ENCODE measurements around the gene GLDN. TPM values are rescaled to one million over a fixed set of nuclear protein-coding genes. Genes with fewer than 3 reads are reported as not detected.

GLDN gene
- total RNA-seq, 1 experiment from 2014 or later = 0.57 TPM

- intact Hi-C loops (cut with micrococcal nuclease; ENCODE audit: unreplicated experiment) (no loop called here), in situ Hi-C loops (cut with HindIII; ENCODE audit: low pct_unique_long_range_greater_than_20kb, low sequenced_read_pairs) (no loop called here)
- H3K36me3 ChIP-seq (ENCODE audit: control insufficient read depth, insufficient read depth, low read length) = no peaks in the 10 kb centered on the region
- POLR2A ChIA-PET = no interaction called here
- ATAC-seq (no peak), DNase-seq (ENCODE audit: low read depth, low spot score) (no peak)
- BruUV-seq (replicated peaks) = no TSS peak
- H3K27ac ChIP-seq (ENCODE audit: low read length) = no peak overlapping the region
- no peak overlapping the region for H3K4me3 ChIP-seq (ENCODE audit: low read depth in 2 of 2, low read length in 2 of 2)
- peaks cover 13% of the 10 kb centered on the region for H3K27me3 ChIP-seq (ENCODE audit: control insufficient read depth, insufficient read depth, low read length)
- H3K9me3 ChIP-seq (ENCODE audit: control insufficient read depth, insufficient read depth, low read depth, low read length) = no peaks in the 10 kb centered on the region
- no peak for TF ChIP-seq SIN3A (IDR thresholded peaks at IDR 0.05; ENCODE audit: borderline replicate concordance, insufficient read depth, low read depth, low read length)
- no peak for TF ChIP-seq CTCF (IDR thresholded peaks at IDR 0.05)
- TF ChIP-seq POLR2AphosphoS5 (IDR thresholded peaks at IDR 0.05; ENCODE audit: low read depth, low read length) = no peak
- TF ChIP-seq REST (IDR thresholded peaks at IDR 0.05; ENCODE audit: insufficient read depth in 1 of 2, low read depth in 2 of 2, low read length in 1 of 2) = no peak
- no peak for TF ChIP-seq TCF7L2 (IDR thresholded peaks at IDR 0.05; ENCODE audit: low read depth, low read length)
- no peaks in the 10 kb centered on the region for H3K4me1 ChIP-seq (ENCODE audit: control insufficient read depth, insufficient read depth, low read length)
- CTCF ChIA-PET = no interaction called here
Measured at GRCh38 chr15:51334011-51334451, 7.4 kb upstream of the GLDN start.

- no TSS peak for BruUV-seq (replicated peaks)
- H3K36me3 ChIP-seq (ENCODE audit: control insufficient read depth, insufficient read depth, low read length) = no peaks in the 10 kb centered on the region
- DNase-seq (ENCODE audit: low read depth, low spot score) (no peak), ATAC-seq (no peak)
- H3K27ac ChIP-seq (ENCODE audit: low read length) = no peak overlapping the region
- CTCF ChIA-PET = no interaction called here
- in situ Hi-C loops (cut with HindIII; ENCODE audit: low pct_unique_long_range_greater_than_20kb, low sequenced_read_pairs) (no loop called here), intact Hi-C loops (cut with micrococcal nuclease; ENCODE audit: unreplicated experiment) (no loop called here)
- no peak overlapping the region for H3K4me3 ChIP-seq (ENCODE audit: low read depth in 2 of 2, low read length in 2 of 2)
- POLR2A ChIA-PET = no interaction called here
- H3K9me3 ChIP-seq (ENCODE audit: control insufficient read depth, insufficient read depth, low read depth, low read length) = no peaks in the 10 kb centered on the region
- no peaks in the 10 kb centered on the region for H3K4me1 ChIP-seq (ENCODE audit: control insufficient read depth, insufficient read depth, low read length)
- peaks cover 13% of the 10 kb centered on the region for H3K27me3 ChIP-seq (ENCODE audit: control insufficient read depth, insufficient read depth, low read length)
- no peak for TF ChIP-seq TCF7L2 (IDR thresholded peaks at IDR 0.05; ENCODE audit: low read depth, low read length)
- no peak for TF ChIP-seq POLR2AphosphoS5 (IDR thresholded peaks at IDR 0.05; ENCODE audit: low read depth, low read length)
Measured at GRCh38 chr15:51335087-51335486, 6.4 kb upstream of the GLDN start.

- peaks cover 16% of the 10 kb centered on the region for H3K27me3 ChIP-seq (ENCODE audit: control insufficient read depth, insufficient read depth, low read length)
- H3K4me3 ChIP-seq (ENCODE audit: low read depth in 2 of 2, low read length in 2 of 2) = no peak overlapping the region
- in situ Hi-C loops (cut with HindIII; ENCODE audit: low pct_unique_long_range_greater_than_20kb, low sequenced_read_pairs) (no loop called here), intact Hi-C loops (cut with micrococcal nuclease; ENCODE audit: unreplicated experiment) (no loop called here)
- H3K9me3 ChIP-seq (ENCODE audit: control insufficient read depth, insufficient read depth, low read depth, low read length) = no peaks in the 10 kb centered on the region
- ChIA-PET POLR2A (no interaction called here), CTCF (no interaction called here)
- DNase-seq (ENCODE audit: low read depth, low spot score) (no peak), ATAC-seq (no peak)
- no peaks in the 10 kb centered on the region for H3K36me3 ChIP-seq (ENCODE audit: control insufficient read depth, insufficient read depth, low read length)
- TF ChIP-seq REST (IDR thresholded peaks at IDR 0.05; ENCODE audit: insufficient read depth in 1 of 2, low read depth in 2 of 2, low read length in 1 of 2) = no peak
- TF ChIP-seq CTCF (IDR thresholded peaks at IDR 0.05) = no peak
- no peak for TF ChIP-seq SIN3A (IDR thresholded peaks at IDR 0.05; ENCODE audit: borderline replicate concordance, insufficient read depth, low read depth, low read length)
- no peak for TF ChIP-seq TCF7L2 (IDR thresholded peaks at IDR 0.05; ENCODE audit: low read depth, low read length)
- no peak for TF ChIP-seq POLR2AphosphoS5 (IDR thresholded peaks at IDR 0.05; ENCODE audit: low read depth, low read length)
- H3K4me1 ChIP-seq (ENCODE audit: control insufficient read depth, insufficient read depth, low read length) = no peaks in the 10 kb centered on the region
- BruUV-seq (replicated peaks) = no TSS peak
- H3K27ac ChIP-seq (ENCODE audit: low read length) = no peak overlapping the region
Measured at GRCh38 chr15:51335538-51336410, 5.7 kb upstream of the GLDN start.
